ENCODE results near the gene FHOD3.
A peak's percentile ranks its signal among the peaks of the same experiment; 100 is the strongest.

FHOD3 gene

DNA sequence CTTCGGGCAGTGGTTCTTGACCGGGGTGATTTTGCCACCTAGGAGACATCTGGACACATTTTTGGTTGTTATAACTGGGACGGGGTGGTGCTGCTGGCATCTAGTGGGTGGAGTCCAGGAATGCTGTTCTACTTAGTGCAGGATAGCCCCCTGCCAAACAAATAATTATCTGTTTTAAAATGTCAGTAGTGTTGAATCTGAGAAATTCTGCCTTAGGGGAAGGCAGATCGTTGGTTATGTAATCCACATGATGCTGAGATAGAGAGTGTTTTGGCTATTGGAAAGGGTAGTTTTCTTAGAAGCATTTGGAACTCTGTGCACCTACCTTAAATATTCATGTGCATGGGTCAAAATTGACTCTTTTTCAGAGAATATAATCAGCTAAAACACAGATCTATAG lies 332.3 kb downstream of the FHOD3 start:
- H3K4me3 ChIP-seq (ENCODE audit: low read length), result no peak overlapping the region
- TF ChIP-seq, protein P1, sequence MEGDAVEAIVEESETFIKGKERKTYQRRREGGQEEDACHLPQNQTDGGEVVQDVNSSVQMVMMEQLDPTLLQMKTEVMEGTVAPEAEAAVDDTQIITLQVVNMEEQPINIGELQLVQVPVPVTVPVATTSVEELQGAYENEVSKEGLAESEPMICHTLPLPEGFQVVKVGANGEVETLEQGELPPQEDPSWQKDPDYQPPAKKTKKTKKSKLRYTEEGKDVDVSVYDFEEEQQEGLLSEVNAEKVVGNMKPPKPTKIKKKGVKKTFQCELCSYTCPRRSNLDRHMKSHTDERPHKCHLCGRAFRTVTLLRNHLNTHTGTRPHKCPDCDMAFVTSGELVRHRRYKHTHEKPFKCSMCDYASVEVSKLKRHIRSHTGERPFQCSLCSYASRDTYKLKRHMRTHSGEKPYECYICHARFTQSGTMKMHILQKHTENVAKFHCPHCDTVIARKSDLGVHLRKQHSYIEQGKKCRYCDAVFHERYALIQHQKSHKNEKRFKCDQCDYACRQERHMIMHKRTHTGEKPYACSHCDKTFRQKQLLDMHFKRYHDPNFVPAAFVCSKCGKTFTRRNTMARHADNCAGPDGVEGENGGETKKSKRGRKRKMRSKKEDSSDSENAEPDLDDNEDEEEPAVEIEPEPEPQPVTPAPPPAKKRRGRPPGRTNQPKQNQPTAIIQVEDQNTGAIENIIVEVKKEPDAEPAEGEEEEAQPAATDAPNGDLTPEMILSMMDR (conservative IDR thresholded peaks at IDR 0.05; ENCODE audit: low read length), result no peak
- no peak for DNase-seq (ENCODE audit: low read depth)

DNA sequence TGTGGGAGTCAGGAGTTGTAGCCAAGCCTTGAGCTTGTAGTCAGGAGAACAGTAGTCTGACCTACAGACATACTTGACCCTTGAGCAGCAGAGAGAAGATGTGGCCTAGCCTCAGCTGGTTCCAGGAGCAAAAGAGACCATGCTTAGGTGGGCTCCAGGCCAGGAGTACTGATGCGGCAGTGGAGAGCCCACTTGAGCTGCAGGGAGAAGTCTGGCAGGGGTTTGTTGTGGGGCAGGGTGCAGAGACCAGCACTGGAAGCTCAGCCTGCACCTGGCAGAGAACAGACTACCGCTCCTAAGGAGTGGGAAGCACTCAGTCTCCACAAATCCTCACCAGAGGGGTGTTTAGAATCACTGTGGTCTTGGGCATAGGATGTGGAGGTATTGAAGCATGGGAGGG lies 333.4 kb downstream of the FHOD3 start:
- no peak for DNase-seq (ENCODE audit: low read depth)
- TF ChIP-seq, protein P1 (conservative IDR thresholded peaks at IDR 0.05; ENCODE audit: low read length), result no peak
- H3K4me3 ChIP-seq (ENCODE audit: low read length), result no peak overlapping the region

DNA sequence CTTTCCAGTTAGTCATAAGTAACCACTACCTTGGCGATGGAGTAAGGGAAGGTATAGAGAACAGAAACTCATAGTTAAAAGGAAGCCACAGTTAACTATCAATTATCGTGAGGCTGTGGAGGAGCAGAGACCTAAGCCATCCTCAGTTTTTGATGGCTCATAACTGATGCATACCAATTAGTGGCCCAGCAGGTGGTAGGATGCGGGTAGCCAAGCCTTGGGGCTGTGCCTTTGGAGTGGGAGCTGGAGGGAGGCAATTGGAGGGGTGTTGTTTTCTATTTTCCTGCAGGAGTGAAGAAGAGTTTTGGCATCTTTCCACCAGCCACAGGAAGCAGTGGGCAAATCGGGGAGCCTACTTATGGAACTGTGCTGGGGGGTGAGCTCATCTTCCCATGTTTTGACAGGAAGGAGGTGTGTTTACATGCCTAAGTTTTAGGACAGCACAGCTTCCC lies 336.5 kb downstream of the FHOD3 start:
- H3K4me3 ChIP-seq (ENCODE audit: low read length), result no peak overlapping the region
- TF ChIP-seq, protein P1 (conservative IDR thresholded peaks at IDR 0.05; ENCODE audit: low read length), result no peak
- DNase-seq (ENCODE audit: low read depth), result no peak

DNA sequence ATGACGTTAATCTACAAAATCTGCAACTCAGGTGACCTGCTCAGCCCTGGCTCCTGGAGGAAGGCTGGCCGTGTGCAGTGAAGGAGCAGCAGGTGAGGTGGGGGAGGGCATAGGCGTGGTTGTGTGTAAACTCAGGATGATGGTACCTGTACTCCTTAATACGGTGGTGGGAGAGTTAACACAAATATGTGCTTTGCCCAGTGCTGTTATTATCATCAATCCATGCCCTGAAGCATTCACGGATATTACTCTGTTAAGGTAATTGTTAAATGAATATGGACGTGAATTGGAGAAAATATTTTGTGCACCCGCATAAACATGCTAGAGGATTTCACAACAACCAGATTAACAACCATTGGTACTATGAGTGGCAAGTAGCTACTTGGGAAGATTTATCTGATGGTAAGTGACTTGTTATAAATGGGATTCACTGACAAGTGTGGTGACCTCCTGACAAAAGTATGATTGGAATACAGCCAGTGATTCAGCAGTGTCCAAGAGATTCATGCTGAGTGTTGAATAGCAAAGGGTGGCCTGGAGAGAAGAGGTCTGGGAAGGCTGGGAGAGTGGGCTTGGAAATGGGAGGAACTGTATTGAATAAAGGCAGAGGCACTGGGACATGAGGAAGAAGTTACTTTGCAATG lies 337.2 kb downstream of the FHOD3 start:
- H3K4me3 ChIP-seq (ENCODE audit: low read length), result no peak overlapping the region
- no peak for DNase-seq (ENCODE audit: low read depth)
- TF ChIP-seq, protein P1 (conservative IDR thresholded peaks at IDR 0.05; ENCODE audit: low read length), result no peak

DNA sequence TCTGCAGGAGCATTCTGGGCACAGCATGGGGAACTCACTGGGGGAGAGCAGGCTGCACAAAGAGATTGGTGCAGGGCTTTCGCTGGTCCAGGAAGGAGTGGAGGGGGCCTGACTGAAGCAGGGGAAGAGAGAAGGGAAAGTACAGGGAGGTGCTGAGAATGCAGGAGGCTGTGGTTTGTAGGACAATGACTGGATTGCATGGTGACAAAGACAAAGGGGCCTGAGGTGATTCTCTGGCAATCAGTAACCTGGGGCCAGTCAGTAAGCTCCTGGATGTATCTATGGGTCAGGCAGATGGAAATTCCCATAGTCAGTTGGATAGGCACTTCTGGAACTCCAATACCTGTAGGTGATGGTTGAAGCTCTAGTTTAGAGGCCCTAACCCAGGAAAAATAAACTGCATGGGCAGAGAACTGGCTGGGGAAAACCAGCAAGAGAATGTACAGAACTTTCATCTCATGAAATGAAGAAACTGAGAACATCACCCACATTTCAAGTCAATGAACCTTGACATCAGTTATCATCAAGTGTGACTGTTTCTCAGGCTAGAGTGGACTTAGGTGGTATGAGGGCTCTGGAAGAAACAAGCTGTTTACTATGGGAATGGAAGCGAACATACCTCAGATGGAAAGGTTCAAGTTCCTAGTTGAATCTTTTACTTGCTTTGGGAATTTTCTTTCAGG lies 338.0 kb downstream of the FHOD3 start:
- H3K4me3 ChIP-seq (ENCODE audit: low read length), result no peak overlapping the region
- TF ChIP-seq, protein P1 (conservative IDR thresholded peaks at IDR 0.05; ENCODE audit: low read length), result no peak
- DNase-seq (ENCODE audit: low read depth), result no peak

DNA sequence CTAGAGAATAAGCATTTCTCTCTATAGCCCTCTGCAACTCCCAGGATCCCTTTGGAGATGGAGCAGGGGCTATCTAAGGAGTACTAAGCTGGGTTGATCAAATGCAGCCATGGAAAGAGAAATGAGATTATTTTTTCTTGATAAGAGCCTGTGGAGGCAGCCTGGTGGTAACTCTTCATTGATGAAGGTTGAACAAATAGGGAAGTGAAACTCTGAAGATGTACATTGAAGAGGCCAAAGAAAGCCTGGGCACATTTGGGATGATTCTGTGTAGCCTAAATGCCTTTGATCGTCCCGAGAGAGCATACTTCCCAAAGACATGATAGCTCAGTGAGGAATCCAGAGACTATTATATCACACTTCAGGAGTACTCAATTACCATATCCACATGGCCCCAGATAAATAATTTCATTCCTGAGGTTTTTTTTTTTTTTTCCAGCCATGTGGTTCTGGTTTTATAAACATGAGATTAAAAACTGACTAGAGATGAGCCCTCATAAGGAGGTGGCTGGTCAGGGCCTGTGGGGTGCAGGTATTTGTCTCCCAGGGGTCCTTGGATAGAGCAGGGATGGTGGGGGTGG lies 338.8 kb downstream of the FHOD3 start:
- peak; percentile 63 for DNase-seq (ENCODE audit: low read depth)
- H3K4me3 ChIP-seq (ENCODE audit: low read length), result no peak overlapping the region
- TF ChIP-seq, protein P1 (conservative IDR thresholded peaks at IDR 0.05; ENCODE audit: low read length), result no peak

DNA sequence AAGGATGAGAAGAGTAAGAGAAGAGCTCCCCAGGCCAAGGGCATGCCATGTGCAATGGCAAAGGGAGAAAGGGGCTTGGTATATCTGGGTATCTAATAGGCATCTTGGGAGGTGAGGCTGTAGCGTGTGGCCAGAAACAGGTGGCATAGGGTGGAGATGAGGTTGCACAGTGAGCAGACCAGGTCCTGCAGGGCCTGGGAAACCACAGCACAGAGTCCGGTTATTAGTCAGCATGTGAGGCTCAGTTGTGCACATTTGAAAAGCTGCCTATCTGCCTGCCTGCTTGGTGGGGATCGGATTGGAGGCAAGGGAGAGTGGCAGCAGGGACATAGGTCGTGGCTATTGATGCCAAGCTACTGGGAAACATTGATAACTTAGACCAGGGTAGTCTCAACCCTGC lies 340.7 kb downstream of the FHOD3 start:
- TF ChIP-seq, protein P1 (conservative IDR thresholded peaks at IDR 0.05; ENCODE audit: low read length), result no peak
- H3K4me3 ChIP-seq (ENCODE audit: low read length), result no peak overlapping the region
- no peak for DNase-seq (ENCODE audit: low read depth)
